ENCODE data around the gene PRICKLE3. TPM values are rescaled to one million over a fixed set of nuclear protein-coding genes. Genes with fewer than 3 reads are reported as not detected.

The PRICKLE3 gene
- total RNA-seq, 1 donor from 2014 or later, result 26.5 TPM

DNA sequence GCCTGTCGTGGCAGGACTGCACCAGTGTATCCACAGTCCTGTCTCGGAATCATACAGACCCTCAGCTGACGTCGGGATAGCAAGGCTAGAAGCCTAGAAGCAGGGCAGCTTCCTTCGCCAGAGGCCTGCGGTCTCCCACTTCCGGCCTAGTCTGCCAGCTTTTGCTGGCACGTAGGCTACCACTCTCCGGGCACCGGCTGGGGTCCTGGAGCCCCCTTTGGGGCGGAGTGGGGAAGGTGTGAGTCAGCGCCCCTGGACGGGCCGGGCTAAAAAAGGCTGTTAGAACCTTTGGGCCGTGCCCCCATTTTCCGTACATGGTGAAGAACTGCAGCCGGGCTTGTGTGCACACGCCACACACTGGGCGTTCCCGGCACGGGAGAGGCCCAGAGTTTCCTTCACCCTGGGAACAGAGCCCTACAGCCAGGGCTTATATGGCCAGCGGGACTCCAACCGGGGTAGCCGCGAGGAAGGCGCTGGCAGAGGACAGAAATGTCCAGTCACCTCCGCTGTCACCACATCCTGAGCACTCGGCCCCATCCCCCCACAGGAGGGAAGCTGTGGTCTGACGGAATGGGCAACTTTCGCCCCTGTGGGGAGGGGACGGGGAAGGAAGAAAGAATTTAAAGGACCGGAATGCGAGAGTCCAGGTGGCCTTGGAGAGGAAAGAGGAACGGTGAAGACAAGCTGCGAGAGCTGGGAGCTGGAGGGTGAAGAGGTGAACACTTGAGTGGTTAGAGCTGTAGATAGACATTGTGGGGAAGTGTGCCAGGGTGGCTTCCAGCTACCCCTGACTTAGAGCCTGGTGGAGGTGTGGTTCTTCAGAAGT is 19.0 kb downstream of the PRICKLE3 start:
- H3K27me3 ChIP-seq, result no peaks in the 10 kb centered on the region
- no peaks in the 10 kb centered on the region for H3K4me1 ChIP-seq
- no peaks in the 10 kb centered on the region for H3K36me3 ChIP-seq
- no peaks in the 10 kb centered on the region for H3K9me3 ChIP-seq
- DNase-seq (ENCODE audit: extremely low spot score in 2 of 2), result no peak
- H3K27ac ChIP-seq, result peak overlapping the region; percentile 97
- TF ChIP-seq POLR2AphosphoS5 (IDR thresholded peaks at IDR 0.05; ENCODE audit: insufficient read depth in 1 of 2, low read depth in 1 of 2) (peak; percentile 75 to 89), POLR2A (IDR thresholded peaks at IDR 0.05) (no peak)
- TF ChIP-seq, protein P1, sequence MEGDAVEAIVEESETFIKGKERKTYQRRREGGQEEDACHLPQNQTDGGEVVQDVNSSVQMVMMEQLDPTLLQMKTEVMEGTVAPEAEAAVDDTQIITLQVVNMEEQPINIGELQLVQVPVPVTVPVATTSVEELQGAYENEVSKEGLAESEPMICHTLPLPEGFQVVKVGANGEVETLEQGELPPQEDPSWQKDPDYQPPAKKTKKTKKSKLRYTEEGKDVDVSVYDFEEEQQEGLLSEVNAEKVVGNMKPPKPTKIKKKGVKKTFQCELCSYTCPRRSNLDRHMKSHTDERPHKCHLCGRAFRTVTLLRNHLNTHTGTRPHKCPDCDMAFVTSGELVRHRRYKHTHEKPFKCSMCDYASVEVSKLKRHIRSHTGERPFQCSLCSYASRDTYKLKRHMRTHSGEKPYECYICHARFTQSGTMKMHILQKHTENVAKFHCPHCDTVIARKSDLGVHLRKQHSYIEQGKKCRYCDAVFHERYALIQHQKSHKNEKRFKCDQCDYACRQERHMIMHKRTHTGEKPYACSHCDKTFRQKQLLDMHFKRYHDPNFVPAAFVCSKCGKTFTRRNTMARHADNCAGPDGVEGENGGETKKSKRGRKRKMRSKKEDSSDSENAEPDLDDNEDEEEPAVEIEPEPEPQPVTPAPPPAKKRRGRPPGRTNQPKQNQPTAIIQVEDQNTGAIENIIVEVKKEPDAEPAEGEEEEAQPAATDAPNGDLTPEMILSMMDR (IDR thresholded peaks at IDR 0.05), result no peak
- peak overlapping the region; percentile 7 to 37 for H3K4me3 ChIP-seq
- intact Hi-C loops (cut with DNase I), result no loop called here

DNA sequence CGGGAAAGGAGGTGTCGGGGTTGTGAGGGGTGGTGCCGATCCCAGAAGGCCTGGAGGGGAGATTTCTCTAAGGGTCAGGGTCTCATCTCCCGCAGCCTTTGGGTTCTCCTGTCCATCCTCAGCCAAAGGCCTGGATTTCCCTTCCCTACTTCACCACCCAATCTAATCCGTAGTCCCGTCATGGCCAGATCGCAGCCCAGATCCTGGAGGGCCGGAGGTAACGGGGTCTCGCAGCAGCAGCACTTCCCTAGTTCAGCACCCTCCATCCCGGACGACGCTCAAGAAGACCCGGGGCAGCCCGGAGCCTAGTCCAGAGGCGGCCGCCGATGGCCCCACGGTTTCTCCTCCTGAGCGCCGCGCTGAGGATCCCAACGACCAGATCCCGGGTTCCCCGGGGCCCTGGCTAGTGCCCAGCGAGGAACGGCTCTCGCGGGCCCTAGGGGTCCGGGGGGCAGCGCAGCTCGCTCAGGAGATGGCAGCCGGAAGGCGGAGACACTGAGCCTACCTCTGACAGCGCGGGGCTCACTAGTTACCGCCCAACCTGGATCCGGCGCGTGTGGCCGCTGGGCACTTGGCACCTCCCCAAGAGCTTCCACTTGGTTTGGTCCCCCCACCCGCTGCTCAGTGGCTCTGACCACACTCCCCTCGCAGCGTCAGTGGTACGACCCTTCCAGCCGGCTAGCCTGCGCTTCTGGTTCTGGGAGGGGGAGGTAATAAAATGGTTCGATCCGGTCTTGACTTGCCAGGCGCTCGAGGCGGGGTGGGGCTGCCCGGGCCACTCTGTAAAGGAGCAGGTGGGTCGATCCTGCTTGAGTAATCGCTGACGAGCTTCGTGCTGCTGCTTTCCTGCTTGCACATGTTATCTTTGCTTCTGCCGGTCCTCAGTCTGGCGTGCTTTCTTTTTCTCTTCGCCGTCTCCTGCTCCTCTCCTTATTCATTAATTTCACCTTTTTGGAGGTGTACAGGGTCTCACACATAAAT is 20.0 kb downstream of the PRICKLE3 start:
- no peaks in the 10 kb centered on the region for H3K4me1 ChIP-seq
- DNase-seq (ENCODE audit: extremely low spot score in 2 of 2), result peak in 1 of 2 donors; percentile 93
- H3K4me3 ChIP-seq, result peak overlapping the region; percentile 7 to 37
- intact Hi-C loops (cut with DNase I), result no loop called here
- H3K9me3 ChIP-seq, result no peaks in the 10 kb centered on the region
- peak overlapping the region; percentile 97 for H3K27ac ChIP-seq
- no peaks in the 10 kb centered on the region for H3K36me3 ChIP-seq
- TF ChIP-seq POLR2AphosphoS5 (IDR thresholded peaks at IDR 0.05; ENCODE audit: insufficient read depth in 1 of 2, low read depth in 1 of 2) (peak; percentile 27 to 47), POLR2A (IDR thresholded peaks at IDR 0.05) (no peak)
- H3K27me3 ChIP-seq, result no peaks in the 10 kb centered on the region

DNA sequence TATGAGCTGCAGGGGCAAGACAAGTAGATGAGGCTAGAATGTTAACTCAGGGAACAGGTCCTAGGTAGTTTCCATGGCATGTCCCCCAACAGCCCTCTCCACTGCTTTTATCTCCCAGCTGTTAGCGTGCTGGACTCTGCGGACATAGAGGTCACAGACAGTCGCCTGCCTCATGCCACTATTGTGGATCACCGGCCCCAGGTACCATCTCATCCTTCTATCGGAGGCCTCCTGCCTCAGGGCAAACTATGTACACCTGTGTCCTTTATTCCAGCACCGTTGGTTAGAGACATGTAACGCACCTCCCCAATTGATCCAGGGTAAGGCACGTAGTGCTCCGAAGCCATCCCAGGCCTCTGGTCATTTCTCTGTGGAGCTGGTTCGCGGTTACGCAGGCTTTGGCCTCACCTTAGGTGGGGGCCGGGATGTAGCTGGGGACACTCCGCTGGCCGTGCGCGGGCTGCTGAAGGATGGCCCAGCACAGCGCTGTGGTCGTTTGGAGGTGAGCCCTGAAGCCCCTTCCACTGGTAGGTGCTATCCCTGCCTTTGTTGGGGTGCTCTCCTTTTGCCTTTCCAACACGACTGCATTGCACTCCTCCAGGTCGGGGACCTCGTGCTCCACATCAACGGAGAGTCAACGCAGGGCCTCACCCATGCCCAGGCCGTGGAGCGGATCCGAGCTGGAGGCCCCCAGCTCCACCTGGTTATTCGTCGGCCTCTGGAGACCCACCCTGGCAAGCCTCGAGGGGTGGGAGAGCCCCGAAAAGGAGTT is 21.4 kb downstream of the PRICKLE3 start:
- no peak for DNase-seq (ENCODE audit: extremely low spot score in 2 of 2)
- no peaks in the 10 kb centered on the region for H3K27me3 ChIP-seq
- H3K36me3 ChIP-seq, result no peaks in the 10 kb centered on the region
- H3K27ac ChIP-seq, result peak overlapping the region; percentile 97
- H3K9me3 ChIP-seq, result no peaks in the 10 kb centered on the region
- intact Hi-C loops (cut with DNase I), result no loop called here
- no peaks in the 10 kb centered on the region for H3K4me1 ChIP-seq
- TF ChIP-seq, protein P1 (IDR thresholded peaks at IDR 0.05), result no peak
- no peak for TF ChIP-seq POLR2AphosphoS5 (IDR thresholded peaks at IDR 0.05; ENCODE audit: insufficient read depth in 1 of 2, low read depth in 1 of 2)
- TF ChIP-seq POLR2A (IDR thresholded peaks at IDR 0.05), result no peak
- H3K4me3 ChIP-seq, result no peak overlapping the region

DNA sequence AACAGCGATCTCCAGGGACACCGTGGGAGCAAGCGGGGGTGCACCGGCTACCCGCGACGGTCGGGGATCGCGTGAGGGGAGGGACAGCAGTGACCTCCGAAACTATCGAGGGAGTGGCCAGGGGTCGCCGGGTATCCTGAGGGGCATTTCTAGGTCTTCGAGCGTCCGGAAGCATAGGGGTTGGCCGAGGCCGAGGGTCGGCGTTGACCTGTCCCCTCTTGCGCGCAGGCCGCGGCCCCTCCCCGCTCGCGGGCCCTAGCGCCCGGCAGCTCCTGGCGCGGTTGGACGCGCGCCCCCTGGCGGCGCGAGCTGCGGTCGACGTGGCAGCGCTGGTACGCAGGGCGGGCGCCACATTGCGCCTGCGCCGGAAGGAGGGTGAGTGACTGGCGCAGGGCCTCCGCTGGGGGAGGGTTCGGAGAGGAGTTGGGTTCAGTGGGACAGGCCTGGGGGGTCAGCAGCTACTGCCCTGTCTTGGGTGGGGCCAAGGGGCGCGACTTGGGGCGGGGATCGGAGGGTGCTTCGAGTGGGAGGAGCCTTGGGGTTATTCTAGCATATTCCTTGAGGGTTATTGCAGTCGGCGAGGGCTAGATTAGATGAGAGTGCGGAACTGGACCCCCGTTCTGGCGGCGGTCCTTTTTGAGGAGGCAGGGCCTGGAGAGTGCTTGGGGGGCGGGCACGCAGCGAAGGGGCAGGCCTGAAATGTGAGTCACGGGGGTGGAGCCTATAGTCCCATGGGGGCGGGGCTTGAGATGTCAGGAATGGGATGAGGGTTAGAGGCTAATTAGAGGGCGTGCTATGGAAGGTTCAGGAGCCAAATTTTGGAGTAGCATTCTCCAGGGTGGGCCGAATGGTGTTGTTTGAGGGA is 22.4 kb downstream of the PRICKLE3 start:
- no peaks in the 10 kb centered on the region for H3K9me3 ChIP-seq
- no peaks in the 10 kb centered on the region for H3K4me1 ChIP-seq
- DNase-seq (ENCODE audit: extremely low spot score in 2 of 2), result no peak
- no peaks in the 10 kb centered on the region for H3K27me3 ChIP-seq
- peak overlapping the region; percentile 97 for H3K27ac ChIP-seq
- H3K4me3 ChIP-seq, result peak overlapping the region; percentile 43 to 44
- intact Hi-C loops (cut with DNase I), result no loop called here
- no peaks in the 10 kb centered on the region for H3K36me3 ChIP-seq
- TF ChIP-seq POLR2A (IDR thresholded peaks at IDR 0.05) (peak in 1 of 2 donors; percentile 34), POLR2AphosphoS5 (IDR thresholded peaks at IDR 0.05; ENCODE audit: insufficient read depth in 1 of 2, low read depth in 1 of 2) (peak in 1 of 2 donors; percentile 63)
- TF ChIP-seq, protein P1 (IDR thresholded peaks at IDR 0.05), result peak; percentile 28 to 67 (median 48)
